NCI-H2227 (cell line): ENCODE measurements around the gene RGS6.
A peak's percentile ranks its signal among the peaks of the same experiment; 100 is the strongest.
"Not testable (repeated sequence)": the region's sequence is repeated elsewhere in the genome, so short reads cannot be mapped to it uniquely, and the experiment has no call there.

Source experiments
- DNase-seq: peaks from one replicate; lab custom pipeline; 2025; ENCODE audit not compliant: unreplicated experiment; lab: John Stamatoyannopoulos, UW

RGS6 gene

DNA sequence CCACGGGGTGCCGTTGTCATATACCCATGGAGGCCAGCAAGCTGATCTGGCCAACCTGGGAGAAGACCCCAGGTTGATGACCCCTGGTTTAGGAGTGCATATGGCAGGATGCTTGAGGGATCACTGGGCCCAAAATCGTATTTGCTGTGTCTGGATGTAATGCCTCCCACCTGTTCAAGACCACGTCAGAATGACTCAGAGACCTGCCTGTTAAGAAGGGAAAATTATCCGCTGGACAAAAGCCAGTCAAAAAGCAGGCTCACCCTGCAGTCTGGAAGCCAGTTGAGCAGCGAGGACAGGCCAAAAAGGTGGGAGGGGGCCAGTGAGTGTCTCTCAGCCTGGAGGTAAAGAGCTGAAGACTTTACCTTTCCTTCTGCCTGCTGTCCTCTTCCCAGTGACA lies 512.5 kb downstream of the RGS6 start:
- DNase-seq: no peak

DNA sequence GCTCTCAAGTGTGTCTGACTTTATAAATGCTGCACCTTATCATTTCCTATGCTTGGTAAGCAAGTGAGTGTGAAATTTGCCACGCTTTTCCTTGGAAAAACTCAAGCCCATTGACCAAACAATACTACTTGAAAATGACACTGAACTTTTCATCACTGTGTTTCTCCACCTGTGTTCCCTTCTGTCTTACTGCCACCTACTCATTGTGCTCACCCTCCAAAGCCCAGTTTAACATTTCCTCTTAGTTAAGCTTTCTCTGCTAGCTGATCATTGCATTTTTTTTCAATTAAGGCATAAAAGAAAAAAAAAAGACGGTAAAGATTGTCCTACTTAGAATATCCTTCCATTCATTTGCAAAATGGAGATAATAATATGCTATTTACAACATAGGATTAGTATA lies 516.0 kb downstream of the RGS6 start:
- no peak for DNase-seq

- DNase-seq: no peak
Observed at GRCh38 chr14:72450473-72451044, 518.3 kb downstream of the RGS6 start.

GRCh38 chr14:72451054-72451972 lies 519.1 kb downstream of the RGS6 start:
- no peak for DNase-seq

- no peak for DNase-seq
Observed at GRCh38 chr14:72452774-72453173, 520.5 kb downstream of the RGS6 start.

DNA sequence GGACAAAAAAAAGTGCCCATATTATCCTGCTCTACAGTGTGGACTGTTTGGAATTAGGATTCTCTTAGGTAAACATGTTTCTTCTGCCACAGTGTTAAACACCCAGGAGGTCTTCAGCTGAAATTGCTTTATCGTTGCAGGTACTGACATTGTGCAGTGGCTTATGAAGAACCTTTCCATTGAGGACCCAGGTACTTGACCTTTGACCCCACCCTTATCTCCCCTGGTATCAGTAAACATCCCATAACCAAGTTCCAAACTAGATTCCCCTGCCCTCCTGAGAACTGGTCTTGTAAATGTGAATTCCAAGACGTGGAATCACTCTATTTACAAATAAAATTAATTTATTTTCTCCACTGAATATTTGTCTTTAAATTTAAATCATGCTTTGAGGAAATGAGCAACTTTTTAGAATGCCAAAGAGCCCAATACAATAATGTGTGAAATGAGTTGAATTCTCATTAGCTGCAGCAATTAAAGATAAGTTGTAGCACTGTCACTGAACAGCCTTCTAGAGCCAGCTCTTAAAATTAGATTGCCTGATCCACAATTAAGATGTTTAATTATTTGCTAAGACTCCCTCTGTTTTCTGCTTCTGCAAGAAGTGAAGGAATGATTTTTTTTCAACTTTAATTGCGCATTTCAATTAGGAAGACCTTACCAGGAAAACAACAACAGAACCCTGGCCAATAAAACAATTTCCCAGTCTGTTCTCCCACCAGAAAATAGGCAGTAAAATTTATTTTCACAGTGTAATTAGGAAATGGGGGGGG lies 522.3 kb downstream of the RGS6 start:
- DNase-seq: no peak

DNA sequence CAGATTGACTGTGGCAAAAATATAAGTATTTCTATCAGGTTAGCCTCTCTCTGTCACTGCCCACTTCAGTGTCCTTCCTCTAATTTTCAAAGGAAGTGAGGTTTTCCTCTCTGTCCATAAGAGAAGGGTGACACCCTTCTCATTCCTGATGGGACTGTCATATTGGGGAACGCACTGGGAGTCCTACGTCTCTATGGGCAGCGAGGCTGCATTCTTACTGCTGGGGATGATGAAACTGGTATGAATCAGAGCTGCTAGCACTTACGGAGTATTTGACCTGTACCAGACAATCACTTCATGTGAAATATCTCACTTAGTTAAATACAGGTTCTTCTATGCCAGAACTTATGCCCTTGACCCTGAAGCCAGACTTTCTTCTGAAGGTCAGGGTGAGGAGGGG lies 525.4 kb downstream of the RGS6 start:
- DNase-seq: no peak

- no peak for DNase-seq
Observed at GRCh38 chr14:72462056-72462455, 529.8 kb downstream of the RGS6 start.

DNA sequence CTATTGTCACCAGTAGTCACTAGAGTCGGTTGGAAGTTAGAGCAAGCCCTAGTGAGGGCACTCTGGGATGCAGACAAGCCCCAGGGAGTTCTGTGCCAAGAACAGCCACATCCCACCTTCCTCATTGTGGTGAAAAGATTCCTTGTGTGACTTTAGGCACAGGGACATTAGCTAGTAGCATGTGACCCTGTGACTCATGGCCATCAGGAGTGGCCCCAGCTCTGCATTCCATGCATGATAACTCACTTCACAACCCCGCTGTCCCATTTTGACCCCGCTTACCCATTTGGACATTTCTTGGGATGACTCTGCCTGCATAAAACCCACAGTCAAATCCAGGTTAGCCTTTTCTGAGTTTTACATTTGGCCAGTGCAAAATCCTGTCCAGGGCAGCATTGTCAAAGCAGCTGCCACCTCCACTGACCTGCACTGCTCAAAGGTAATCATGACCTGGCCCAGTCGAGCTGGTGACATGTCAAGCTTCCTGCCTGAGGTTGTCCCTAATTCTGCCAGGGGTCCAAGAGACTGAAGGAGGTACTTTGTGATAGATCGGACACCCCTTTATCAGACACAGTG lies 531.1 kb downstream of the RGS6 start:
- DNase-seq: no peak

DNA sequence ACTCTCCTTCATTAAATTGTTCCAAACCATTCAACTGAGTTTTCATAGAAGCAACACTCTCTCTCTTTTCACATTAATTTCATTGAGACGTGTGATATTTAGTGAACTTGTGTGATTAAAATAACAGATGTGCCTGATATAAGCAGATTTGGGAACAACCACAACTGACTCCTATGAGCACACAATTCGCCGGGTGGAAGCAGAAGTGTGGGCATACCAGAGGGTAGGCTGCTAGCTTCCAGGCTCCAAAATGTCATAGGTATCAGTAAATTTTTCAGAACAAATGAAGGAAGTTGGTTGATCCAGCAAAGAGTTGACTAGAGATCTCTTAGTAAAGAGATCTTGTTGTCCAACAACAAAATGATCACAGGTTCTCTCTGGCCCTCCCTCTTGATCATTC lies 532.0 kb downstream of the RGS6 start:
- DNase-seq: no peak

DNA sequence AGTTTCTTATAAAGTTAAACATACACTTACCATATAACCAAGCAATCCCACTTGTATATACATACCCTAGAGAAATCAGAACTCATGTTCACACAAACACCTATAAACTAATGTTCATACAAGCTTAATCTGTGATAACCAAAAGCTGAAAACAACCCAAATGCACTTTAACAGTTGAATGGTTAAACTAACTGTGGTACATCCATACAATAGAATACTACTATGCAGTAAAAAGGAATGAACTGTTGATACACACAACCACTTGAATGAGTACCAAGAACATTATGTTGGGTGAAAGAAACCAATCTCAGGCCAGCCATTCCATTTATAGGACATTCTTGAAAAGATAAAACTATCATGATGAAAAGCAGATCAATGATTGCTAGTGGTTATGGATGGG lies 534.1 kb downstream of the RGS6 start:
- no peak for DNase-seq

- DNase-seq: no peak
Observed at GRCh38 chr14:72471346-72471745, 539.1 kb downstream of the RGS6 start.

DNA sequence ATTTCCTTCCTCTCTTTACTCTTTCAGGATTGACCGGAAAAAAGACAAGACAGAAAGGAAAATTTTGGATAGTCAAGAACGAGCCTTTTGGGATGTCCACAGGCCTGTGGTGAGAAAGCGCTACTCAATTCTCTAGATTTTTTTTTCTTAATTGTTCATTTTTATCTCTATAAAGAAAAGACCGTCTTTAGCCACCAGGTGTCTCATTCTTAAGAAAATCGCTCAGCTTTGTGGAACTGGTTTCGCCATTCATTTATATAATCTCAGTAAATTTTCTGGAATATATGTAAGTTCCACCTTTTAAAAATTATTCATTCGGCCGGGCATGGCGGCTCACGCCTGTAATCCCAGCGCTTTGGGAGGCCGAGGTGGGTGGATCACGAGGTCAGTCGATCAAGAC lies 540.6 kb downstream of the RGS6 start:
- DNase-seq: no peak

GRCh38 chr14:72476657-72477499 lies 544.6 kb downstream of the RGS6 start:
- DNase-seq: peak; percentile 9

GRCh38 chr14:72477578-72477977 lies 545.3 kb downstream of the RGS6 start:
- DNase-seq: not testable (repeated sequence)

- no peak for DNase-seq
Observed at GRCh38 chr14:72478471-72478893, 546.3 kb downstream of the RGS6 start.

- DNase-seq: no peak
Observed at GRCh38 chr14:72479461-72479931, 547.3 kb downstream of the RGS6 start.

DNA sequence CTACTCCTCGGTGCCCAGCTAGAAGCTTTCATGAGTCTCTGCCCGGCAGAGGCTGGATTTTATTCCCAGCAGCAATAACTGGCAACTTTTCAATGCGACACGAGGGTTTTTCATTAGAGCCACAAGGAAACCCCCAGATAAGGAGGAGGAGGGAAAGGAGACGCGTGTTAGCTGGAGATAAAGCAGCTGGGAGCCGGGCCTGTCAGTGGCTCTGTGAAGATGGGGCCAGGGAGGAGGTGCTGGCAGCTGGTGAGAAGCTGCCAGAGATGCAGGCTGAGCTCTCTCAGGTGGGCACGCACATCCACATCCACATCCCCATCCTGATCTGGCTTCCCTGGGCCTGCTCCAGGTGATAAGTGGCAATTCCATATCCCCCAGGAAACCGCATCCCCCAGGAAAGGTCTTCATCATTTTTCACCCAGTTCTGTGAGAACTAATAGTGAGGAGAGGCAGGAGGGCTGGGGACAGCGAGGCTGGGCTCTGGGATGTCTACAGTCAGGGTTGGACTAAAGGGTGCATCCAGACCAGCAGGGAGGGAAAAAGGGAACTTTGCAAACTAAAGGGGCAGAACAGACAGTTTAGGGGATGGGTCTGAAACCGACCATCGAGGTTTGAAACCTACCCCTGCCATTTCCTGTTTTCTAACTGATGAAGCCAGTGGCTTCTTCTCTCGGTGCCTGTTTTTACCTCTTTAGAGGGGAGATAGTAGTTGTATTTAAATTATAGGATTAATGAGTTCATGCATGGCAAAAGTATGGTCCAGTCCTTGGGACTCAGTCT lies 548.4 kb downstream of the RGS6 start:
- no peak for DNase-seq

GRCh38 chr14:72483311-72483710 lies 551.1 kb downstream of the RGS6 start:
- DNase-seq: no peak

DNA sequence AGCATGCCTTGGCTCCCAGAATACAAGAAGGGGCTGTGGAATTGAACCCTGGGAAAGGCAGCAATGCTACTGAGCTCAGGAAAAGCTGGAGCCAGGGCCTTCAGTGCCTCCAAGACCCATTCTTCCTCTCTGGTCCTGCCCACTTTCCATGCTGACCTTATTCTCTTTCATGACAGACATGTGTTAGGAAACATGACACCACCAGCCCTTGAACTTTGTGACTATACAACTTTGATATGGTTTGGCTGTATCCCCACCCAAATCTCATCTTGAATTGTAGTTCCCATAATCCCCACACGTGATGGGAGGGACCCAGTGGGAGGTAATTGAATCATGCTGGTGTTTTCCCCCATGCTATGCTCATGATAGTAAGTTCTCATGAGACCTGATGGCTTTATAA lies 553.5 kb downstream of the RGS6 start:
- no peak for DNase-seq
